Measurements from ENCODE around the gene UTP18. TPM values are rescaled to one million over a fixed set of nuclear protein-coding genes. Genes with fewer than 3 reads are reported as not detected.
A peak's percentile ranks its signal among the peaks of the same experiment; 100 is the strongest.
"Not testable (repeated sequence)": the region's sequence is repeated elsewhere in the genome, so short reads cannot be mapped to it uniquely, and the experiment has no call there.

Gene UTP18
- total RNA-seq, 1 experiment from 2014 or later: 125 TPM

DNA sequence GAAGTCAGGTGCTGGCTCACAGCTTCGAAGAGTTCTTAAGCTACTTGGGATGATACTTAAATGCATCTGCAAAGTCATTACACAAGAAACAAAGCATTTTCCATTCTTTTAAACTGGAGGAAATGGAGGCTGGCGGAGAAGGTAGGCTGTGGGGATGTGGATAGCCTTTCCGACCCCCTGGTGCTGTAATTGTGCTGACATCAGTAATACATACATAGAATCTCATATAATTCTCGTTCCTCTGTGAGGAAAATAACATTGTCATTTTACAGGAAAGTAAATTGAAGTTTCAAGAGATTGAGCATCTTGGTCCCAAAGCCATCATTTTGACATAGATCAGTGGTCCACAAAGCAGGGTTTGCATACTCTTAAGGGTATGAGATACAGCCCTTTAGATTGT lies 39.5 kb downstream of the UTP18 start:
- no peak for DNase-seq (ENCODE audit: low read depth, low spot score)
- in situ Hi-C loops (cut with HindIII; ENCODE audit: low pct_unique_long_range_greater_than_20kb, low sequenced_read_pairs): no loop called here

DNA sequence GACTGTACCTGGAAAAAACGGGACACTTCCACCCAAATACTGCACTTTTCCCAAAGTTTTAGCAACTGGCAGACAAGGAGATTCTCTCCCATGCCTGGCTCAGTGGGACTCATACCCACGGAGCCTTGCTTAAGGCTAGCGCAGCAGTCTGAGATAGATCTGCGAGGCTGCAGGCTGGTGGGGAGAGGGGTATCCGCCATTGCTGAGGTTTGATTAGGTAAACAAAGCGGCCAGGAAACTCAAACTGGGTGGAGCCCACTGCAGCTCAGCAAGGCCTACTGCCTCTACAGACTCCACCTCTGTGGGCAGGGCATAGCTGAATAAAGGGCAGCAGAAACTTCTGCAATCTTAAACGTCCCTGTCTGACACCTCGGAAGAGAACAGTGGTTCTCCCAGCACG lies 44.8 kb downstream of the UTP18 start:
- no peak for DNase-seq (ENCODE audit: low read depth, low spot score)
- in situ Hi-C loops (cut with HindIII; ENCODE audit: low pct_unique_long_range_greater_than_20kb, low sequenced_read_pairs): no loop called here

DNA sequence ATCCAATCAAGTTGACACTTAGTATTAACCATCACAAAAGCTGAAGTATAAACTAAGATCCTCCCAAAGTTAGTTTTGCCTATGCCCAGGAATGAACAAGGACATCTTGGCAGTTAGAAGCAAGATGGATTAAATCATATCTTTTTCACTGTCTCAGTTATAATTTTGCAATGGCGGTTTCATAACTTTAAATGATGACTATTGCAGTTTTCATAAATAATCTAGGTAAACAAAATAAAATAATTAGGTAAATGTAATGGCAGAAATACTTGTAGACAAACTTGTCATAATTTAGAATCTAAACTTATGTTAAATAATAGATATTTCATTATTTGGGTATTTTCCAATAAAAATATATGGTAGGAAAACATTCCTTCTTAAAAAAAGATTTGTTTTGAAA lies 51.7 kb downstream of the UTP18 start:
- DNase-seq (ENCODE audit: low read depth, low spot score); in situ Hi-C loops (cut with HindIII; ENCODE audit: low pct_unique_long_range_greater_than_20kb, low sequenced_read_pairs): not testable (repeated sequence)

DNA sequence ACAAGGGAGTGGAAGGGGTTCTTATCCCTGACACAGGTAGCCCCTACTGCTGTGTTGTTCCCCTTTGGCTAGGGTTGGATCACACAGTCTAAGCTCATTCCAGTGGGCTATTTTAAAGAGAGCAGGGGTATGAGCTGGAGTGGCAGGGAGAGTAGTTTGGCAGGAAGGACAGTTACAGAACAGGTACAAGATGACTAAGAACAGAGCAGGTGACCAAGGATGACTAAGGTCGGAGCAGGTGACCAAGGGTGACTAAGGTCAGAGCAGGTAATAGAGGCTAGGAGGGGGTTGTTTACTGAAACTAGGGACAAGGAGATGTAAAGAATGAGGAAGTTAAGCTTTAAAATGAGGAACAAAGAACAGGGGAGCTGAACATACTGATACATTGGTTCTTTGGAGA lies 58.8 kb downstream of the UTP18 start:
- DNase-seq (ENCODE audit: low read depth, low spot score): no peak
- in situ Hi-C loops (cut with HindIII; ENCODE audit: low pct_unique_long_range_greater_than_20kb, low sequenced_read_pairs): no loop called here

DNA sequence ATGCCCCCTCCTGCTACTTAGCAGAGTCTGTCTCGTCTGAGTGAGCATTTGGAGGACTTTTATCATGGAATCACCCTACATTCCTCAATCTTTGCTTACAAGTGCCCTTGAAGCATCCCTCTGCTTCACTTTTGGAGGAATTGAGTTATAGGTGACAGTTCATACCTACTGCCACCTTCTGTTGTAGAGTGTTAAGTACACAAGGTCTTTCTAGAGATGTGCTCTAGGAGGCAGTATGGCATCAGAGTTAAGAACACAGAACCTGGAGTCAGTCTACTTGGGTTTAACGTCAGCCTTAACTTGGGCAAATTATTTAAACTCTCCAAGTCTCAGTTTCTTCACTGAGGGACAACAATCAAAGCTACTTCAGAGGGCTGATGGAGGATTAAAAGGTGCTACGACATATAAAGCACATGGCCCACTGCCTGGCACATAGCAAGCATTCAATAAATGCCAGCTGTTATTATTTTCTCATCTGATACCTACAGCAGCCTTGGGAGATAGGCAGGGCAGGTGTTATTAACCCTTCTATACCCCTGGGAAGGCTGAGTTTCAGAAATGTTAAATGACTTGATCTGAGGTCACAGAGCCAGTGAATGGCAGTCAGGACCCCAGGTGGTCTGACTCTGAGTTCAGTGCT lies 62.2 kb downstream of the UTP18 start:
- peak; percentile 76 for DNase-seq (ENCODE audit: low read depth, low spot score)
- in situ Hi-C loops (cut with HindIII; ENCODE audit: low pct_unique_long_range_greater_than_20kb, low sequenced_read_pairs): no loop called here

DNA sequence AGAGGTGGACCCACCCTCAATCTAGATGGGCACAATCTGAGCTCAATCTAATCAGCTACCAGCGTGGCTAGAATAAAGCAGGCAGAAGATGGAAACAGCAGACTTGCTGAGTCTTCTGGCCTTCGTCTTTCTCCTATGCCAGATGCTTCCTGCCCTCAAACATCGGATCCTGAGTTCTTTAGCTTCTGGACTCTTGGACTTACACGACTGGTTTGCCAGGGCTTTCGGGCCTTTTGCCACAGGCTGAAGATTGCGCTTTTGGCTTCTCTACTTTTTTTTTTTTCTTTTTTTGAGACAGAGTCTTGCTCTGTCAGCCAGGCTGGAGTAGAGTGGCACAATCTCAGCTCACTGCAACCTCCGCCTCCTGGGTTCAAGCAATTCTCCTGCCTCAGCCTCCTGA lies 65.1 kb downstream of the UTP18 start:
- in situ Hi-C loops (cut with HindIII; ENCODE audit: low pct_unique_long_range_greater_than_20kb, low sequenced_read_pairs): no loop called here
- no peak for DNase-seq (ENCODE audit: low read depth, low spot score)

DNA sequence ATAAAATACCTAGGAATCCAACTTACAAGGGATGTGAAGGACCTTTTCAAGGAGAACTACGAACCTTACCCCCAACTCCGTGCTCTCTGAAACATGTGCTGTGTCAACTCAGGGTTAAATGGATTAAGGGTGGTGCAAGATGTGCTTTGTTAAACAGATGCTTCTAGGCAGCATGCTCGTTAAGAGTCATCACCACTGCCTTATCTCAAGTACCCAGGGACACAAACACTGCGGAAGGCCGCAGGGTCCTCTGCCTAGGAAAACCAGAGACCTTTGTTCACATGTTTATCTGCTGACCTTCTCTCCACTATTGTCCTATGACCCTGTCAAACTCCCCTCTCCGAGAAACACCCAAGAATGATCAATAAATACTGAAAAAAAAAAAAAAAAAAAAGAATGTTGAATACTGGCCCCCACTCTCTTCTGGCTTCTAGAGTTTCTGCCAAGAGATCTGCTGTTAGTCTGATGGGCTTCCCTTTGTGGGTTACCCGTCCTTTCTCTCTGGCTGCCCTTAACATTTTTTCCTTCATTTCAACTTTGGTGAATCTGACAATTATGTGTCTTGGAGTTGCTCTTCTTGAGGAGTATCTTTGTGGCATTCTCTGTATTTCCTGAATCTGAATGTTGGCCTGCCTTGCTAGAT lies 70.6 kb downstream of the UTP18 start:
- in situ Hi-C loops (cut with HindIII; ENCODE audit: low pct_unique_long_range_greater_than_20kb, low sequenced_read_pairs); DNase-seq (ENCODE audit: low read depth, low spot score): not testable (repeated sequence)

DNA sequence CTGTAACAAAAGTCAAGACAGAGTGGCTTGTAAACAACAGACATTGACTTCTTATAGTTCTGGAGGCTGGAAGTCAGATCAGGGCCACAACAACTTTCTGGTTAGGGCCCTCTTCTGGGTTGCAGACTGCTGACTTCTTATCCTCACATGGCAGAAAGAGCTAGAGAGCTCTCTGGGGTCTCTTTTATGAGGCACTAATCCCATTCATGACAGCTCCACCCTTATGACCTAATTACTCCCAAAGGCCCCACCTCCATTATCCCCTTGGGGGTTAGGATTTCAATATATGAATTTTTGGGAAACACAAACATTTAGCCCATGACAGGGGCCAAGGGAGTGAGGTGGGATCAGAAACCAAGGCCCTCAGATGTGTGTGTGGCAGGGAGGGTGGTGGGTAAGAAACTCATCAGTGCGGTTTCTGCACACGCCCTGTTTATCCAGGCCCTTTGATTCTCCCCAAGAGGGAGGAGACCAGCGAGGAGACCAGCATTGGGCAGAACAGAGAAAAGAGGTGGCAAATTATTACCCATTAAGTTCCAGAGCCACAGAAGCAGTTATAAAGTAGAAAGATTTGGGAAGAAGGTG lies 74.8 kb downstream of the UTP18 start:
- in situ Hi-C loops (cut with HindIII; ENCODE audit: low pct_unique_long_range_greater_than_20kb, low sequenced_read_pairs): no loop called here
- no peak for DNase-seq (ENCODE audit: low read depth, low spot score)

DNA sequence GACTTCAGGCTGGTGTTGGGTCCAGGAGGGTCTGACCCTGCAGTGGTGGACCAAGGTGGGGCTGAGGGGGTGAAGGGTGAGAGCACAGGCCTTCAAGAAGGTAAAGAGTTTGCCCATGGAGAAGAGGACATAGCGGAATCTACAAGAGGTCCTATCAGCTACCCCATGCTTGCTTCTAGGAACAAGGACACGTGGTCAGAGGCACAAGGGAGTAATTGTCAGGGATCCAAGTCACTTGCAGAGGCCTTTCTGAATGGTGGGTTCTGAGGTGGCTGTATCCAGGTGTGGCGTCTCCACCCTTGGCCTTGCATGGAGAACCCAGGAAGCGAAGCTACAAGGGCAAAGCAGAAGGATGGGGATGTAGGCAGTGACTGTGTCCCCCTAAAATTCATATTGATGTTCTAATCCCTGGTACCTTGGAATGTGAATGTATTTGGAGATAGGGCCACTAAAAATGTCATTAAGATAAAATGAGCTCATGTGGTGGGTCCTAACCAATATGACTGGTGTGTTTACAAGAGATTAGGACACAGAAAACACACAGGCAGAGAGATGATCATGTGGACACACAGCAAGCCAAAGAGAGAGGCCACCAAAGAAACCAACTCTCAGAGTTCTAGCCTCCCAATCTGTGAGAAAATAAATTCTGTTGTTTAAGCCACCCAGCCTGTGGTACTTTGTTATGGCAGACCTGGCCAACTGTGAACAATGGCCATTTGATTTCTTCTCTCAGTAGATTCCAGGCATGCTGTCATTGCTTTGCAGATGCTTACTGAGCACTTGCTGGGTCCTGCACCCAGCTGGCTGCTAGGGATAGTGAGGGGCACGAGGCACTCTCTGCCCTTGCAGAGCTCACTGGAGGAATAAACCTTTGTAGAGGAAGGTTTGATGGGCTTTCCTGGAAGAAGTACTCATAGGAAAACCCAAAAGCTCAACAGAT lies 75.8 kb downstream of the UTP18 start:
- no peak for DNase-seq (ENCODE audit: low read depth, low spot score)
- in situ Hi-C loops (cut with HindIII; ENCODE audit: low pct_unique_long_range_greater_than_20kb, low sequenced_read_pairs): no loop called here

DNA sequence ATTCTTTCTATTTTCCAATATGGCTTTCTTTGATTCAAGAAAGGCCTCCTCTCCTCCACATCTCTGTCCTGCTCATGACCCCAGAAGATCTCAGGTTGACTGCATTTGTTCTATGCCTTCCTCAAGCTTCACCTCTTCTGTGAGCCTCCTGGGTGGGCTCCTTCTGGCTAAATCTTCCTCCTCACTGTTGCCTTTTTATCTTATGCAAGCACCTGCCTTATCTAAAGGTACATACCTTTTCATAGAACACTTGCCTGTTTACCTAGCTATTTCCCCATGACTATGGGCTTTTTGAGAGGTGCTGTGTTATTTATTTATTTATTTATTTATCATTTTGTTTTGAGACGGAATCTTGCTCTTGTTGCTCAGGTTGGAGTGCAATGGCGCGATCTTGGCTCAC lies 81.1 kb downstream of the UTP18 start:
- no peak for DNase-seq (ENCODE audit: low read depth, low spot score)
- in situ Hi-C loops (cut with HindIII; ENCODE audit: low pct_unique_long_range_greater_than_20kb, low sequenced_read_pairs): no loop called here

DNA sequence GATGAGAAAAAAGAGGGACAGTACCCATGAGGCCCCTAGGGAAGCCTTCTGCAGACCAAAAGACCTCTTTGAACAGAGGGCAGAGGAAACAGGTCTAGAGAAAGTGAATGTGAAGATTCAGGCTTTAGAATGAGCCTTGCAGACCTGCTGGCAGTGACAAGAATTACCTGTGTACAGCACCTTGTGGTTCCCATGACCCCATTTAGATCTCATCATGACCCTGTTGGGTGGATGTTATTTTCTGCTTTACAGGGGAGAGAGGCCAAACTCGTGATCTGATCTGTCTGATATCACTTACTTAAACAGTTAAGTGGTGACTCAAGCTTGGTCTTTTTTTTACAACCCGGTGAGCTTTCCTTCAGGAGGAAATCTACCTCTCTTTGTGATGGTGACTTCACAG lies 81.9 kb downstream of the UTP18 start:
- in situ Hi-C loops (cut with HindIII; ENCODE audit: low pct_unique_long_range_greater_than_20kb, low sequenced_read_pairs): no loop called here
- DNase-seq (ENCODE audit: low read depth, low spot score): no peak

DNA sequence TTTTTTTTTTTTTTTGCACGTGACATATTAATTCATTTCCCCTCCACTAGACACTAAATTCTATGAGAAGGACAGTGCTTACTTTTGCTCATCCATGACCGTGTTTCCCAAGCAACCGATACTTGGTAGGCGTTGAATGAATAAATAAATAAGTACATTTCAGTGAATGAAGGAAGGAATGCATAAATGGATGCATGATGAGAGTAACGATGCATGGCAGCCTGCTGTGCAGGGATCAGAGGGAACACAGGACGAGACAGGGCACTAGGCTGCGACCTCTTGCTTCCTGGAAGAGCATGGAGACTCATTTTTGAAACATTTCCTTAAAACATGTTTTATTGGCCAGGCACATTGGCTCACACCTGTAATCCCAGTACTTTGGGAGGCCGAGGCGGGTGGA lies 84.2 kb downstream of the UTP18 start:
- in situ Hi-C loops (cut with HindIII; ENCODE audit: low pct_unique_long_range_greater_than_20kb, low sequenced_read_pairs): no loop called here
- no peak for DNase-seq (ENCODE audit: low read depth, low spot score)

DNA sequence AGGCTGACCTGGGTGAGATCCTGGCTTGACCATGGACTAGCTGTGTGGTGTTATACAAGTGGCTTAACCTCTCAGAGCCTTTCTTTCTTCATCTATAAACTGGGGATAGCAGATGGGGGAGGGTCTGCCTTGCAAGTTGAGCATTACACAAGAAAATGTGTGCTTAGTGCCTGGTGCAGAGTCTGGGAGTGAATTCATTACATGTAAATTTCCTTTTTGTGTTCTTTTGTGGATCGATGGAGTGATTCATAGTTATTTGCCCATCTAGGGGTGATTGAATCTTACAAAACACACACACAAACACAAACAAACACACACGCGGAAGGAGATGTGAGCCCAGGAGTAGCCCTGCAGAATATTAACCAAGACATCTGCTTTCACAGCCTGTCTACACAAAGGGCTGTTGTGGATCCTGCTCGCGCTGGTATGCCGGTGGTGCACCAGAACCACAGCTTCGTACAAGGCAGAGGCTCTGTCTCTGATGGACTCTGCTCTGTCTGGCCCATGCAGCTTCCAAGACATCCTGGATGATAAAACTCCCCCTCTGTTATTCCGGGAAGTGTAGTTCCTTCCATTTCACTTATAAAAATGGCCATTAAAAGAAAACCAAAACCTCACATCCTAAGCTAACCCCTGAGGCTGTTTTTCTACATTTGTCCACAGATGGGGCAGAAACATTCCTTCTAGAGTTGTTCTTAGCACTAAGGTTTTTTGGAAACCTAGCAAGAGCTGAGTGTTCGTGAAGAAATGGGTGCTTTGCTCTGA lies 86.1 kb downstream of the UTP18 start:
- in situ Hi-C loops (cut with HindIII; ENCODE audit: low pct_unique_long_range_greater_than_20kb, low sequenced_read_pairs): no loop called here
- peak; percentile 70 for DNase-seq (ENCODE audit: low read depth, low spot score)

Other genes starting within 250 kb of the UTP18 start
- 103 and 109 TPM in 2 replicates for gene SPAG9, start 139.7 kb upstream of the UTP18 start, total RNA-seq (2014; rRNA removed; shearing (Covaris generic))
- 415 and 458 TPM in 2 replicates for gene NME1, start 107.0 kb upstream of the UTP18 start, total RNA-seq (2014; rRNA removed; shearing (Covaris generic))
- gene NME2, start 94.1 kb upstream of the UTP18 start, total RNA-seq (2014; rRNA removed; shearing (Covaris generic)): 602 and 660 TPM in 2 replicates
- gene MBTD1, start 497 bp upstream of the UTP18 start, total RNA-seq (2014; rRNA removed; shearing (Covaris generic)): 9.0 and 9.3 TPM in 2 replicates

Measured in SK-MEL-5 (cell line).